ENCODE measurements around the gene CCDC141. TPM values are rescaled to one million over a fixed set of nuclear protein-coding genes. Genes with fewer than 3 reads are reported as not detected.

CCDC141 gene
- total and polyA plus RNA-seq, 3 donors from 2014 or later = 2.2 to 25.9 (median 17.8) TPM

DNA sequence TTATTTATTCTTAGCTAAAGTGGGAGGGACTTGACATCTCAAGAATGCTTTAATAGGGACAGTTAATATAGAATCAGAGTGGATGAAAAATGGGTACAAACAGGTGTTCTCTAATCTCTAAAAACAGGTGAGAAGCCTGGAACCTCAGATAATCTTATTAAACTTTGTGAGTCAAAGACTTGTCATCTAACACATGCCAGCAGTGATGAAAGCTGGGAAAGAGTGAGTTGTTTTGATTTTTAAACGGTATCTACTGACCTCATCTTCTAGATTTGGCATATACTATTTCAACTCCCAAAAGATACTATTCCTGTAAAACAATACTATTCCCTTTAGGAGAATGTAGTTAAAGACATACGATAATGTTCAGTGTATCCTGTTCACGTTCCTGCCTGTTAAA is 103.4 kb downstream of the CCDC141 start:
- intact Hi-C loops (cut with DNase I; ENCODE audit: low total_unique reads) = no loop called here
- Histone ChIP-seq H3K36me3 (ENCODE audit: low read depth, missing control alignments) (no peaks in the 10 kb centered on the region), H3K9me3 (no peaks in the 10 kb centered on the region), H3K4me1 (no peaks in the 10 kb centered on the region), H3K27me3 (no peaks in the 10 kb centered on the region), H3K27ac (no peak overlapping the region), H3K4me3 (no peak overlapping the region)
- no peak for TF ChIP-seq POLR2A (IDR thresholded peaks at IDR 0.05)
- TF ChIP-seq, protein P1, sequence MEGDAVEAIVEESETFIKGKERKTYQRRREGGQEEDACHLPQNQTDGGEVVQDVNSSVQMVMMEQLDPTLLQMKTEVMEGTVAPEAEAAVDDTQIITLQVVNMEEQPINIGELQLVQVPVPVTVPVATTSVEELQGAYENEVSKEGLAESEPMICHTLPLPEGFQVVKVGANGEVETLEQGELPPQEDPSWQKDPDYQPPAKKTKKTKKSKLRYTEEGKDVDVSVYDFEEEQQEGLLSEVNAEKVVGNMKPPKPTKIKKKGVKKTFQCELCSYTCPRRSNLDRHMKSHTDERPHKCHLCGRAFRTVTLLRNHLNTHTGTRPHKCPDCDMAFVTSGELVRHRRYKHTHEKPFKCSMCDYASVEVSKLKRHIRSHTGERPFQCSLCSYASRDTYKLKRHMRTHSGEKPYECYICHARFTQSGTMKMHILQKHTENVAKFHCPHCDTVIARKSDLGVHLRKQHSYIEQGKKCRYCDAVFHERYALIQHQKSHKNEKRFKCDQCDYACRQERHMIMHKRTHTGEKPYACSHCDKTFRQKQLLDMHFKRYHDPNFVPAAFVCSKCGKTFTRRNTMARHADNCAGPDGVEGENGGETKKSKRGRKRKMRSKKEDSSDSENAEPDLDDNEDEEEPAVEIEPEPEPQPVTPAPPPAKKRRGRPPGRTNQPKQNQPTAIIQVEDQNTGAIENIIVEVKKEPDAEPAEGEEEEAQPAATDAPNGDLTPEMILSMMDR (IDR thresholded peaks at IDR 0.05) = no peak
- DNase-seq = no peak
- 83 to 86% methylated on average over 3 of the region's 3 CpGs for WGBS, 2 donors

DNA sequence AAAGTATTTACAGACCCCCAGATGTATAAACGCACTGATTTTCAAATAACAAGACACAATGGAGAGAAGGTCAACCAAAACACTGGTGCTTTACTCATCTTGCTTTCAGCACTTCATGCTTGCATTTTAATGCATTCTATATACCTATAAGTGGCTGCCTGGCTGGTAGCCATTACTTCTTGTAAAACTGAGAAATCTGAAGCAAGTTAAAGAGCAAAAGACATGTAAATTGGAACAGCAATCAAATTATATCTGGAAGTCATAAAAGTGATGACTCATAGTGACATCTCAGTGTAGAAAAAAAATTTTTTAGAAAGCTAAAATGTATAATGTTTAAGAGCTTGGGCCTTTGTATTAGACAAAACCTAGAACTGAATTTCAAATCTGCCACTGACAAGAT is 106.2 kb downstream of the CCDC141 start:
- Histone ChIP-seq H3K27ac (no peak overlapping the region), H3K4me1 (no peaks in the 10 kb centered on the region), H3K4me3 (no peak overlapping the region), H3K27me3 (no peaks in the 10 kb centered on the region), H3K36me3 (ENCODE audit: low read depth, missing control alignments) (no peaks in the 10 kb centered on the region), H3K9me3 (no peaks in the 10 kb centered on the region)
- TF ChIP-seq, protein P1 (IDR thresholded peaks at IDR 0.05) = no peak
- no peak for TF ChIP-seq POLR2A (IDR thresholded peaks at IDR 0.05)
- intact Hi-C loops (cut with DNase I; ENCODE audit: low total_unique reads) = no loop called here
- DNase-seq = no peak
- 81 to 94% methylated on average over 1 of the region's 1 CpG for WGBS, 2 donors

DNA sequence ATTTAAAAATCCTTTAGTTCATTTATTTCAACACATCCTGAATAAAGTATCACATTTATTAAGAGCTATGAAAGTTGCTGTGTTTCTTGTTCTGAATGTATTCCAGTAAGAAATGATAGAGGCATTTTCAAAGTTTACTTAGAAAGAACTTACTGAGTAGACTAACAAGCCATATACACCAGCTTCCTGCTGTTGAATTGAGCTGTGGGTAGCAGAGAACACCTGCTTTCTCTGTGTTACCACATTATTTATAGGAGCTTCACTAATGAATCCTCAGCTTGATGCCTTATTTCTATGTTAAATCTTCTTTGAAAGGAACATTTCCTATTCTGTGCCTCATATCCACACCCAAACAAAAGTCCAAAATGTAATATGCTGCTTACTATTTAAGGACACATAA is 115.4 kb downstream of the CCDC141 start:
- Histone ChIP-seq H3K4me1 (no peaks in the 10 kb centered on the region), H3K36me3 (ENCODE audit: low read depth, missing control alignments) (no peaks in the 10 kb centered on the region), H3K4me3 (no peak overlapping the region), H3K27me3 (no peaks in the 10 kb centered on the region), H3K27ac (no peak overlapping the region), H3K9me3 (no peaks in the 10 kb centered on the region)
- DNase-seq = no peak
- TF ChIP-seq, protein P1 (IDR thresholded peaks at IDR 0.05) = no peak
- no peak for TF ChIP-seq POLR2A (IDR thresholded peaks at IDR 0.05)
- intact Hi-C loops (cut with DNase I; ENCODE audit: low total_unique reads) = no loop called here

DNA sequence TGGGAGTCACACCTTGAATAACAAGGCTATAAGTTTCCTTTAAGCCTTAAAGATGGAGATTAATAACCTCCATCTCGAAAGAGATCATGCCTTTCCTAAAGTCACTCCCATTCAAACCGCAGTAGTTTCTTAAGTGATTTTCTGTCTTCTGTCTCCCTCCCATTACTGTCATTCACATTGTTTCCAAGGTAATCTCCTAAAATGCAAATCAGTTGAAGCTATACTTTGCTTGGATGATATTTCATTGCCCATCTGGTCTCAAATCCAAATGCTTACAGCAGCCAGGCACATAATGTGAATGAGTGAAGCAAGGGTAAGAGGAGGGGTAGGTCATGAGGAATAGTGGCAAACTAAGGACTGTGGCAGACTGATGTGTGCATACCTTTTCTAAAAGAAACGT is 116.4 kb downstream of the CCDC141 start:
- intact Hi-C loops (cut with DNase I; ENCODE audit: low total_unique reads) = no loop called here
- H3K27me3 ChIP-seq = no peaks in the 10 kb centered on the region
- DNase-seq = no peak
- TF ChIP-seq, protein P1 (IDR thresholded peaks at IDR 0.05) = no peak
- TF ChIP-seq POLR2A (IDR thresholded peaks at IDR 0.05) = no peak
- WGBS, 2 donors = 82 to 85% methylated on average over 3 of the region's 3 CpGs
- no peaks in the 10 kb centered on the region for H3K9me3 ChIP-seq
- no peaks in the 10 kb centered on the region for H3K36me3 ChIP-seq (ENCODE audit: low read depth, missing control alignments)
- H3K4me3 ChIP-seq = no peak overlapping the region
- no peaks in the 10 kb centered on the region for H3K4me1 ChIP-seq
- H3K27ac ChIP-seq = no peak overlapping the region

DNA sequence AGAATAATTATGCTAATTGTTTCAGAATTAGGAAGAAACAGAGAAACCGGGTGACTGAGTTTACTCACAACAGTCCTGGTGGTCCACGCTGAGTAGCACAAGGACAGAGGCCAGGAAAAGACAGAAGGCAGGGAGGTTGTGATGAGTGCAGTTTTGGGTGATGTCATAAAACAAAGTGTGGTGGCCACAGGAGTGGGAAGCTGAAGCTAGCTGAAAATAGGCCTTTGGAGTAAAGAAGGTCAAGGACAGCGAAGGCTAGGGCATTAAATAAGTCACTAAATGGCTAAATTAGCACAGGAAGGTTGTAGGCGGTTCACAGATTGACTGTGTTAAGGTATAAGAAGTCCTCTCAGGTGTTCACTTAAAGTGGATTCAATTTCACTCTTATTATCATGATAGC is 121.9 kb downstream of the CCDC141 start:
- Histone ChIP-seq H3K36me3 (ENCODE audit: low read depth, missing control alignments) (no peaks in the 10 kb centered on the region), H3K4me1 (no peaks in the 10 kb centered on the region), H3K27me3 (no peaks in the 10 kb centered on the region), H3K27ac (no peak overlapping the region), H3K9me3 (no peaks in the 10 kb centered on the region), H3K4me3 (no peak overlapping the region)
- TF ChIP-seq POLR2A (IDR thresholded peaks at IDR 0.05) = no peak
- TF ChIP-seq, protein P1 (IDR thresholded peaks at IDR 0.05) = no peak
- no peak for DNase-seq
- 78 to 82% methylated on average over 4 of the region's 4 CpGs for WGBS, 2 donors
- intact Hi-C loops (cut with DNase I; ENCODE audit: low total_unique reads) = no loop called here

Data from testis (tissue), 3 donors.